Stimulated activated CD8-positive, alpha-beta memory T cell treated with anti-CD3 and anti-CD28 coated beads, Interleukin-15, amount 100 ng/mL, for 48 hours (primary cell): ENCODE measurements around the gene KRTAP10-12.

Experiments used
- DNase-seq, 2 donors: peaks; one replicate each; pipeline ENCODE4 v3.0.0-alpha.2; 2020; ENCODE audit warnings: low read depth in 2 of 2

The KRTAP10-12 gene

GRCh38 chr21:44732956-44733355, 36.0 kb downstream of the KRTAP10-12 start:
- no peak for DNase-seq

GRCh38 chr21:44734026-44734745, 37.2 kb downstream of the KRTAP10-12 start:
- no peak for DNase-seq

- DNase-seq, result no peak
Observed at GRCh38 chr21:44734841-44735240, 37.9 kb downstream of the KRTAP10-12 start.

- DNase-seq, result no peak
Observed at GRCh38 chr21:44735821-44736220, 38.8 kb downstream of the KRTAP10-12 start.

GRCh38 chr21:44736291-44737004, 39.5 kb downstream of the KRTAP10-12 start:
- DNase-seq, result no peak

GRCh38 chr21:44737706-44738354, 40.9 kb downstream of the KRTAP10-12 start:
- DNase-seq, result no peak

- DNase-seq, result no peak
Observed at GRCh38 chr21:44738621-44739020, 41.6 kb downstream of the KRTAP10-12 start.

GRCh38 chr21:44739316-44739715, 42.3 kb downstream of the KRTAP10-12 start:
- no peak for DNase-seq

GRCh38 chr21:44740742-44741141, 43.8 kb downstream of the KRTAP10-12 start:
- DNase-seq, result no peak

- DNase-seq, result no peak
Observed at GRCh38 chr21:44741921-44742320, 44.9 kb downstream of the KRTAP10-12 start.

- no peak for DNase-seq
Observed at GRCh38 chr21:44742418-44743153, 45.6 kb downstream of the KRTAP10-12 start.
